C4-2B (cell line): ENCODE results near the gene SCTR.

Experiments
- H3K27ac ChIP-seq: fragments of 450-650 bp; 2 replicates; pipeline ENCODE4 v1.5.1; 2017
- ZFX ChIP-seq: fragments of 450-650 bp; IDR thresholded peaks from 2 replicates; pipeline ENCODE4 v1.6.1; 2017
- TF ChIP-seq, protein P1 (sequence below): fragments of 450-650 bp; conservative IDR thresholded peaks from 2 replicates; pipeline ENCODE4 v1.5.1; 2017; ENCODE audit warnings: mild to moderate bottlenecking

Gene SCTR

DNA sequence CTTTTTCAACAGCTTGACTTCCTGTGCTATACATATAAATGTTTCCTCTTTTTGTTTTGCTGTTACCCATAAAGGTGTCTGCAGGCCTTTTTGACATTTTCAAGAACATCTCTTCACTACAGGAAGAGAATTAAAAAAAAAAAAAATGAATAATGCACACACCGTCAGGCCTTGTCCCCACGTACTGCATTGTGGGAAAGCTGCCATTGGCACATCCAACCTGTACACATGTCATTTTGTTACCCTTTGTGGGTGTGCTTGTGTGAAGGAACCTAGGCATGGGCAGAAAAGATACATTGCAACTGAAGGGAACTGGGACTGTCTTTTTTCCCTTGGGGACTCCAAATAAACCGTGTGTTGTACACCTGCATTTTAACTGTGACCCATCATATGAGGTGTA, 109.4 kb downstream of the SCTR start:
- TF ChIP-seq, protein P1, sequence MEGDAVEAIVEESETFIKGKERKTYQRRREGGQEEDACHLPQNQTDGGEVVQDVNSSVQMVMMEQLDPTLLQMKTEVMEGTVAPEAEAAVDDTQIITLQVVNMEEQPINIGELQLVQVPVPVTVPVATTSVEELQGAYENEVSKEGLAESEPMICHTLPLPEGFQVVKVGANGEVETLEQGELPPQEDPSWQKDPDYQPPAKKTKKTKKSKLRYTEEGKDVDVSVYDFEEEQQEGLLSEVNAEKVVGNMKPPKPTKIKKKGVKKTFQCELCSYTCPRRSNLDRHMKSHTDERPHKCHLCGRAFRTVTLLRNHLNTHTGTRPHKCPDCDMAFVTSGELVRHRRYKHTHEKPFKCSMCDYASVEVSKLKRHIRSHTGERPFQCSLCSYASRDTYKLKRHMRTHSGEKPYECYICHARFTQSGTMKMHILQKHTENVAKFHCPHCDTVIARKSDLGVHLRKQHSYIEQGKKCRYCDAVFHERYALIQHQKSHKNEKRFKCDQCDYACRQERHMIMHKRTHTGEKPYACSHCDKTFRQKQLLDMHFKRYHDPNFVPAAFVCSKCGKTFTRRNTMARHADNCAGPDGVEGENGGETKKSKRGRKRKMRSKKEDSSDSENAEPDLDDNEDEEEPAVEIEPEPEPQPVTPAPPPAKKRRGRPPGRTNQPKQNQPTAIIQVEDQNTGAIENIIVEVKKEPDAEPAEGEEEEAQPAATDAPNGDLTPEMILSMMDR = no peak
- no peak for TF ChIP-seq ZFX
- H3K27ac ChIP-seq = no peak overlapping the region

GRCh38 chr2:119409506-119409905, 114.8 kb downstream of the SCTR start:
- TF ChIP-seq, protein P1 = no peak
- no peak for TF ChIP-seq ZFX

DNA sequence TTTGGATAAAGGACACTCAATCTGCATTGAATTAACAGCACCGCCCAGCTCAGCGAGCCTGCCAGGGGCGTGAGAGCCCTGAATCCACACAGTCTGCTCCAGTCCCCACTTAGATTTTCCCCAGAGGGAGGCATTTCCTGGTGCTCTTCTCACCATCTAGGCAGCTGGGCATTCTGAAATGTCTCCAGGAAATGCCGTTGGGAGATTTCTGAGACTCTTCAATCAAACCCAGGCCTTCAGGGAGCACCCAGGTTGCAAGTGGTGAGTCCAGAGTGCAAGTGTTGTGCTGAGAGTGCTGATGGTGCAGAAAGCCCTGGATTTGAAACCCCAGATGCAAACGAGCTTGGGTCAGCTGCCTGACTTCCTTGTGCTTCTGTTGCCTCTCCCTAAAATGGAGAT, 116.1 kb downstream of the SCTR start:
- TF ChIP-seq ZFX = no peak
- TF ChIP-seq, protein P1 = no peak
- no peak overlapping the region for H3K27ac ChIP-seq

More at GRCh38 chr2:119409506-119409905, 114.8 kb downstream of the SCTR start:
- no peak overlapping the region for H3K27ac ChIP-seq

DNA sequence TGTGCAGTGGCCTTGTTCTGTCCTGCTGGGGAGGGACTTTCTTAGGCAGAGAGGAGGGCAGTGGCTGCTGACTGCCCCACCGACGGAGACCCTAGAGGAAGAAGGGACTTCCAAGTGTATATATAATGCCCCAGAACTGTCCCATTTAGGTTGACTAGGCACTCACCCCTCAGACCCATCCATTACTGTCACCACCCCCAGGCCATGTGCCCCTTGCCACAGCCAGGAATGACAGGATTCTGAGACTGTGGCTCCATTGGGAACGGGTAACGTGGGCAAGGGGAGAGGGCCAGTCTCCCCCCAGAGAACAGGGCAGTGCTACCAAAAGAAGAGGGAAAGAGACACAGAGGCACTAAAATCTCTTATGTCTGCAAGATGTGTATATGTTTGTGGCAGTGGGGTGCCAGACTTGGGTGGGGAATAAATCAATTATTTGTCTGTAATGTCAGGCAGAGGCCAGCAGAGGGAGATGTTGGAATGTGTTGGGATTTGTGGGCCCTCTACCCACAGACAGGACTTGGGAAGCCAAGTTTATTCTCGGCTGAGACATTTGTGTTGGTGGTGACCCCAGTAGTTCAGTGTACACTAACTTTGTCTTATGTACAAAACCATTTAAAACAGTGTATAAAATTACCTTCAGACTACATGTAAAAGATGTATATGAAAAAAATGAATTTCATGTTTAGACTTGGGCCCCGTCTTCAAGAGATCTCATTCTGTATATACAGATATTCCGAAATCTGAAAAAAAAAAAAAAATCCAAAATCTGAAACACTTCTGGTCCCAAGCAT, 116.7 kb downstream of the SCTR start:
- no peak for TF ChIP-seq ZFX
- TF ChIP-seq, protein P1 = peak; percentile 88
- no peak overlapping the region for H3K27ac ChIP-seq

- TF ChIP-seq ZFX = no peak
- TF ChIP-seq, protein P1 = no peak
- H3K27ac ChIP-seq = no peak overlapping the region
Measured at GRCh38 chr2:119405151-119405550, 119.1 kb downstream of the SCTR start.

GRCh38 chr2:119403618-119404017, 120.7 kb downstream of the SCTR start:
- H3K27ac ChIP-seq = peak overlapping the region; percentile 62

DNA sequence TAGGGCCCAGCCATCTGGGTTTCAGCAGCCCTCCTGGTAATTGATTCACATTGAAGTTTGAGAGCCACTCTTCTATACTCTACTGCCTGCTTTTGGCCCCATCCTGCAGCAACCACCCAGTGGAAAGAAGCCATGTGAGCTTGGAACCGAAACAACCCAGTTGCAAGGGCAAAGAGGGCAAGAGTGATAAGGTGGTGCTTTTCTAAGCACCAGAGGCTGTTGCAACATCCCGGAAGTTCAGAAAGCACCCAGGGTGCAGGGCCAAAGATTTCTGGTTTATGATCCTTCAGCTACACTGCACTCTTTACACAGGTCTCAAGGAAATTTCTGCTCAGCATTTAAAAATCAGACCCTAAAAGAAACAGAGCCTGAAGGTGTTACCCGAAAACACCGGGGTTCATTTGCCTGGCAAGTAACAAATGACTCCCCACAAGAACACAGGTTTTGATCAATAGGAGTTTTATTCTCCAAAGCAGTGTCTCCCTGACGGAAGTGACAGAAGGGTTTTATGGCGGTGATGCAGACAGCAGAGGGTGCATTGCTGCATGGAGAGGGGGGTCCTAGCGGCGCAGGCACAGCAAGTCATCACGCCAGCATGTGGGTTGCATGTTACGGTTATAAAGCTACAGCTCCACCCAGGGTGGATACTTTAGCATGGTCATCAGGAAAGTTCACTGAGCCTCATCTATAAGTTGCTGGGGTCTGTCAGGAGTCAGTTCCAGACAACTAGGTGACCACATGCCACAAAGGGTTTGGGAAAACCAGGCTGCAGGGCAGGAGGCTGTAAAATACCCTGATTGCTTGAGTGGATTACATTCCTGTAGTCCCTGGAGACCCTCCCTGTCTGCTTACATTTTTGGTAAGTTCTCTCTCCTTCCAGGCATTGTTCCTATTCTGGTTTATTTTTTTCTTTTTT, 121.4 kb downstream of the SCTR start:
- TF ChIP-seq ZFX = no peak
- TF ChIP-seq, protein P1 = no peak

More for the DNA sequence above, 121.4 kb downstream of the SCTR start:
- peak overlapping the region; percentile 62 for H3K27ac ChIP-seq
